ENCODE results near the gene EFCAB6.

GRCh38 chr22:43490311-43490710, 321.8 kb downstream of the EFCAB6 start:
- TF ChIP-seq CTCF (conservative IDR thresholded peaks at IDR 0.05; ENCODE audit: low read length) (no peak), EZH2phosphoT487 (IDR thresholded peaks at IDR 0.05; ENCODE audit: borderline replicate concordance, low read depth, low read length) (no peak)
